Hematopoietic multipotent progenitor cell treated with erythropoietin and hydrocortisone succinate and interleukin-3 and kit ligand, for 6 days (in vitro differentiated cells): Measurements from ENCODE around the gene KLHL35.
"Not testable (repeated sequence)": the region's sequence is repeated elsewhere in the genome, so short reads cannot be mapped to it uniquely, and the experiment has no call there.

Experiments
- DNase-seq: peaks from one replicate; pipeline ENCODE4 v3.0.0-alpha.2; 2015

The KLHL35 gene

DNA sequence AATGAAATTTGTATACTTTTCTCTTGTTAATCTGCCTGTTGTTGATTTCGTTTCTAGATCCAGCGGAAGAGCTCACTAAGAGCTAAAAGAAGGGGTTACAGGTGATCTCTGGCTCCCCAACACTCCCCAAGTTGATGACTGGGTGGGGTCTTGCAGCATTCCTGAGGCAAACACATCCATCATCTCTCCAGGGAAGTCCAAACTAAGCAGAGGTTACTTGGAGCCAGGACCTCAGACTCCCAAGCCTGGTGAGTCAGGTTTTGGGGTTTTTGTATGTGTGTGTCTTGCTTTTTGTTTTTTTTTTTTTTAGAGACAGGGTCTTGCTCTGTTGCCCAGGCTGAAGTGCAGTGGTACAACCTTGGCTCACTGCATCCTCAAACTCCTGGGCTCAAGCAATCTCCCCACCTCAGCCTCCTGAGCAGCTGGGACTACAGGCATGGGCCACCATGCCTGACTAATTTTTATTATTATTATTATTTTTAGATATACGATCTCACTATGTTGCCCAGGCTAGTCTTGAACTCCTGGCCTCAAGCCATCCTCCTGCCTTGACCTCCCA, 45.2 kb downstream of the KLHL35 start:
- DNase-seq = no peak

DNA sequence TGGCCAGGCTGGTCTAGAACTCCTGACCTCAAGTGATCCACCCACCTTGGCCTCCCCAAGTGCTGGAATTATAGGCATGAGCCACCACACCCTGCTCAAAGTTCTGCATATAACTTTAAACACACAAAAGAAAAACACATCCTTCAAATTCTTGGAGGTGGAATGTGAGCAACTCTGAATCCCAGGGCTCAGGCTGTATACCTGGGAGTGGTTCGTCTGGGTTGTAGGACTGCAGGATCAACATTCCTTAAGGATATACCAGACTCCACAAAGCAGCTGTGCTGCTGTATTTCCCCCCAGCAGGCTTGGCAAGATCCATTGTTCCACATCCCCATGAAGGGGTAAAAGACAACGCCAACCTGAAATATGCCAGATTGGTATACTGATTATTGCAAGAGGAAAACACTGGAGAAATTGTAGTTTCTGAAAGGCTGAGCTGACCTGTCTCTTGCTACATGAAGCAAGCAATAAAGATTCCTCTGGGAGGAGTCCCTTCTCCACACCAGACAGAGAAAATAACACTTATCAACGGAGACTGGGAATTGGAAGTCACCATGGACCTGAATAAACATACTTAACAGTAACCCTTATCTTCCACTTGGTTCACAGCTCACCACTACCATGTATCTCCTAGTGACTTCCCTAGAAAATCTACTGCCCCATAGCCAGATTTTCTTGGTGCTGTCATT, 45.9 kb downstream of the KLHL35 start:
- no peak for DNase-seq

DNA sequence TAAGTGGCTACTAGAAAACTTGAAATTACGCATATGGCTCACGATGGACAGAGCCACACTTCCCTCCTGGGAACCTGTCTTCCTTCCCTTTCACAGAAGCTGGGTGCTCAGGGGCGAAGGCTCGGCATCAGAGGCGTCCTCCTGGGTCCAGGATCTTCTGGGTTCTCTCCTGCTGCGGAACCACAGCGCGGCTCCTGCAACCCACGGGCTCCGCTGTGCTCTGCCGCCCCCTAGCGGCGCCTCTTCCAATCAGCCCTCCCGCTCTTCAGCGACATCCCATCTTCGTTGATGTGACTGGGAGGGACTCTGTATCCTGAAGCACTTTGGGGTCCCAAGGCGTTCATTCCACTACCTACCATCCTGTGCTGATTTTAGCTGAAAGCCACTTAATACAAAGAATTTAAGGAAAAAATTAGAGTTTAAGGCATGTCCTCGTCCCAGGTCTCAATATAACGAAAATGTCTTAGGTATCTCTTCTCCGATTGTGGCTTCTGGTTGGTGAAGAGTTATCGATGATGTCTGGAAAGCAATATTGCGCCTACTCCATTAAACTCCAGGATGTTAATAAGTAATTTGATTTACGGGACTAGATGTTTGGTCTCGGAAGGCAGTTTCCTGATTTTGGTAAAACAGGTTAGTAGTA, 48.4 kb downstream of the KLHL35 start:
- DNase-seq = peak; percentile 88

DNA sequence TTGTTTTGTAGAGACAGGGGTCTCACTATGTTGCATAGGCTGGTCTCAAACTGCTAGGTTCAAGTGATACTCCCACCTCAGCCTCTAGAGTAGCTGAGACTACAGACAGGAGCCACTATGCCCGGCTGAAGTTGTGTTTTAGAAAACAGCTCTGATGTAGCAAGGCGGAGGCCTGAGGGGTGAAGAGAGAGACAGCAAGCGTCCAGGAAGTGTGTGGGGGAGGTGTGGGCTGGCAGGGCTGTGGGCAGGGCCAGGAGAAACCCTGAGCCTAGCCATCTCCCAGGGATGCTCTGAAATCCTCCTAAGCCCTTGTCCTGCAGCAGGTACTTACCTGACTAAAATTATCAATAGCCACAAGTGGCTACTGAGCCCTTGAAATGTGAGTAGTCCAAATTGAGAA, 49.8 kb downstream of the KLHL35 start:
- peak; percentile 77 for DNase-seq

- DNase-seq = peak; percentile 72
Measured at GRCh38 chr11:75380716-75381420, 52.1 kb downstream of the KLHL35 start.

DNA sequence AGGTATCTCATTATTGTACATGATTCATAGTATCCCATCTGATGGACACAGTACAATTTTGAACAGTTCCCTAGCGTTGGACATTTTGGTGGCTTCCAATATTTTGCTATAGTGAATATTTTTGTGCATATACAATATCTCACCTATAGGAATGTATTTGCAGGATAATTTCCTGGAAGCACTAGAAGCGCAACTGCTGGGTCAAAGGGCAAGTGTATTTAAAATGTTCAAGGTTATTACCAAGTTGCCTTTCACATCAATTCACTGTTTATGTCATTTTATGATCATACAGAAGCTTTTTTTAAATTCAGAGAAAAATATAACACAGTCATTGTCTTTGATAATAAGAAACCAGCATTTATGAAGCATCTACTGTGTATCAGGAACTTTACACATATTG, 52.8 kb downstream of the KLHL35 start:
- DNase-seq = no peak

- not testable (repeated sequence) for DNase-seq
Measured at GRCh38 chr11:75378776-75379175, 54.2 kb downstream of the KLHL35 start.

- DNase-seq = no peak
Measured at GRCh38 chr11:75376175-75376574, 56.8 kb downstream of the KLHL35 start.

DNA sequence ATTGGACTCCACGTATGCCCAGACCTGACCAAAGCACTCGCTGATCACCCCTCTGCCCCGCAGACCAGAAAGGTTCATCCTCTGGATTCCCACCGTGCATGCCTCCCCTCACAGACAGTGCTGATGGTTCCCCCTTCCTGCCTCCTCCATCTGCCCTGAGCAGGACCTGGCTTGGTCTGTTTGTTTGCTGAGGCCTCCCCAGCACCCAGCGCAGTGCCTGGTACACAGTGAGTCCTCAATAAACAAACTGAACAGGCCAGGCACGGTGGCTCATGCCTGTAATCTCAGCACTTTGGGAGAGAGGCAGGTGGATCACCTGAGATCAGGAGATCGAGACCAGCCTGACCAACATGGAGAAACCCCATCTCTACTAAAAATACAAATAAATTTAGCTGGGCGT, 57.4 kb downstream of the KLHL35 start:
- no peak for DNase-seq

DNA sequence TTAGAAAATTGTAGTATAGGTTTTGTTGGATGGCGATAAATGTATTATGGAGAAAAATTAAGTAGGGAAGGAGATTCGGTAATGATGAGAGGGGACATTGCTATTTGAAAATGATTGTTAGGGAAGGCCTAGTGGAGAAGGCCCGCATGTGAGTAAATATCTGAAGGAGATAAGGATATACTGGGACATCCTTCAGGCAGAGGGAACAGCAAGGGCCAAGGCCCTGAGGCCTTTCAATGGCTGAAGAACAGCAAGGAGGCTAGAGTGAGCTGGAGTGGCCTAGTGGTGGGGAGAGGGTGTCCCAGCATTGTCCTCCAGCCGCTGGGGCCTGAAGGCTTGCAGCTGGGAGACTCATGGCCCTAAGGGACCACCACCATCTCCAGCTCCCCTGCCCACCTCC, 58.4 kb downstream of the KLHL35 start:
- DNase-seq = no peak

DNA sequence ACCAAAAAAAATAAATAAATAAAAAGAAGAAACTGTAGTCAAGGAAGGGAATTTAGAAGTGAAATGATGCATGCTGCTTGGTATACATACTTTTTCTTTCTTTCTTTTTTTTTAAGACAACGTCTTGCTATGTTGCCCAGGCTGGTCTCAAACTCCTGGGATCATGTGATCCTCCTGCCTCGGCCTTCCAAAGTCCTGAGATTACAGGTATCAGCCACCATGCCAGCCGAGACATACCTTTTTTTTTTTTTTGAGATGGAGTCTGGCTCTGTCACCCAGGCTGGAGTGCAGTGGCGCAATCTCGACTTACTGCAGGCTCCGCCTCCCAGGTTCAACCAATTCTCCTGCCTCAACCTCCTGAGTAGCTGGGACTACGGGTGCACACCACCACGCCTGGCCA, 59.8 kb downstream of the KLHL35 start:
- no peak for DNase-seq
